Ishikawa (cell line): ENCODE measurements around the gene KRT13.

Source experiments
- CEBPB ChIP-seq: IDR thresholded peaks from 2 replicates; pipeline ENCODE4 v1.6.1; 2012
- CREB1 ChIP-seq: IDR thresholded peaks from 2 replicates; pipeline ENCODE4 v1.6.1; 2012; ENCODE audit warnings: low read depth
- EGR1 ChIP-seq: IDR thresholded peaks from 2 replicates; pipeline ENCODE4 v1.6.1; 2012
- EP300 ChIP-seq: IDR thresholded peaks from 2 replicates; pipeline ENCODE4 v1.6.1; 2012; ENCODE audit warnings: borderline replicate concordance
- FOXM1 ChIP-seq: IDR thresholded peaks from 2 replicates; pipeline ENCODE4 v1.6.1; 2012; ENCODE audit warnings: low read depth, borderline replicate concordance
- MAX ChIP-seq: IDR thresholded peaks from 2 replicates; pipeline ENCODE4 v1.6.1; 2012
- NFIC ChIP-seq: IDR thresholded peaks from 2 replicates; pipeline ENCODE4 v1.6.1; 2012
- RAD21 ChIP-seq: IDR thresholded peaks from 2 replicates; pipeline ENCODE4 v1.6.1; 2012; ENCODE audit warnings: low read depth
- REST ChIP-seq: IDR thresholded peaks from 2 replicates; pipeline ENCODE4 v1.6.1; 2012; ENCODE audit warnings: low read depth, mild to moderate bottlenecking
- TAF1 ChIP-seq: IDR thresholded peaks from 2 replicates; pipeline ENCODE4 v1.6.1; 2012; ENCODE audit warnings: low read depth, mild to moderate bottlenecking
- TCF12 ChIP-seq: IDR thresholded peaks from 2 replicates; pipeline ENCODE4 v1.6.1; 2012; ENCODE audit warnings: low read depth
- TEAD4 ChIP-seq: IDR thresholded peaks from 2 replicates; pipeline ENCODE4 v1.6.1; 2012
- USF1 ChIP-seq: IDR thresholded peaks from 2 replicates; pipeline ENCODE4 v1.6.1; 2012
- YY1 ChIP-seq: IDR thresholded peaks from 2 replicates; pipeline ENCODE4 v1.6.1; 2012; ENCODE audit warnings: low read depth
- ZBTB7A ChIP-seq: IDR thresholded peaks from 2 replicates; pipeline ENCODE4 v1.6.1; 2012; ENCODE audit warnings: low read depth

KRT13 gene

GRCh38 chr17:41521574-41522261 is 16.3 kb upstream of the KRT13 start:
- TF ChIP-seq NFIC: 0 out of 2 replicates have a peak, but pooled peaks have one; percentile 25
- no peak for TF ChIP-seq EGR1
- TF ChIP-seq REST: no peak
- no peak for TF ChIP-seq CEBPB
- no peak for TF ChIP-seq USF1
- TF ChIP-seq YY1: no peak
- TF ChIP-seq ZBTB7A: no peak
- peak; percentile 24; the same call in 1 of the 2 replicates for TF ChIP-seq FOXM1
- no peak for TF ChIP-seq TAF1
- TF ChIP-seq TEAD4: peak; percentile 91
- TF ChIP-seq MAX: peak; percentile 57; the same call in 1 of the 2 replicates
- no peak for TF ChIP-seq CREB1
- TF ChIP-seq RAD21: no peak; the same call in 1 of the 2 replicates
- TF ChIP-seq TCF12: peak; percentile 25; the same call in 1 of the 2 replicates
- TF ChIP-seq EP300: peak; percentile 49; the same call in 1 of the 2 replicates

GRCh38 chr17:41520821-41521521 is 15.6 kb upstream of the KRT13 start:
- no peak for TF ChIP-seq REST
- no peak for TF ChIP-seq EGR1
- TF ChIP-seq TAF1: no peak
- TF ChIP-seq NFIC: 0 out of 2 replicates have a peak, but pooled peaks have one; percentile 9
- TF ChIP-seq FOXM1: no peak
- no peak for TF ChIP-seq CREB1
- no peak for TF ChIP-seq MAX

GRCh38 chr17:41519501-41520224 is 14.3 kb upstream of the KRT13 start:
- TF ChIP-seq USF1 (no peak), NFIC (0 out of 2 replicates have a peak, but pooled peaks have one; percentile 36), RAD21 (no peak)

- no peak for TF ChIP-seq TAF1
- no peak for TF ChIP-seq CREB1
- no peak for TF ChIP-seq CEBPB
- TF ChIP-seq EGR1: no peak
- TF ChIP-seq ZBTB7A: no peak
- no peak for TF ChIP-seq YY1
- TF ChIP-seq EP300: no peak
- TF ChIP-seq FOXM1: no peak
- TF ChIP-seq USF1: no peak
- no peak for TF ChIP-seq MAX
- no peak for TF ChIP-seq TEAD4
- TF ChIP-seq REST: no peak
- TF ChIP-seq NFIC: no peak
- TF ChIP-seq TCF12: no peak
- no peak for TF ChIP-seq RAD21
These were observed 13.5 kb upstream of the KRT13 start, which contains the start of gene KRT15 for GRCh38 chr17:41518789-41519449. Gene KRT15, minus strand, starts transcription at chr17:41518890. Its CDS starts 63 bp downstream, at chr17:41518827.
